Measurements from ENCODE around the gene SMKR1. TPM values are rescaled to one million over a fixed set of nuclear protein-coding genes. Genes with fewer than 3 reads are reported as not detected.

SMKR1 gene
- total RNA-seq, 4 donors from 2014 or later, result not detected

DNA sequence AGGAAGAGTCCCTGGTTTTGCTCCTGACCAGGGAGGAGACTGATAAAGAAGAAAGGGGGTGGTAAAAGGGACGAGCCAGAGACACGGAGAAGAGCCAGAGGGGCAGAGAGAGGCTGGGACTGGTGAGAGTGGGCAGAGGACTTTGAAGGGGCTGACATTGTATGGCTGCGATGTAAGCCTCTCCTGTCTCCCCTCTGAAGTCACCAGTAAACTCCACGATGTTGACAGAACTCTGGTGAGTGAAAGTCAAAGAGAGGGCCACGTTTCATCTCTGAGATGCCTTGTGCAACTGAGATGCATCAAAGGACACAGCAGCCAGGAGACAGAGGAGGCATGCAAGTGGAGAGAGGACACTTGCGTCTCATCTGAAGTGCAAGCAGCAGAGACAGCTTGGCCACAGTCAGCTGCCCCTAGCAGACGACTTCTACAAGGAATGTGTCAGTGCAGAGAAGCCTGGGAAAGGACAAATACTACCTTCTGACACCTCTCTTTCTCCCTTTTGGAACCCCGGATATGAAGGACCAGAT, 54.3 kb downstream of the SMKR1 start:
- H3K9me3 ChIP-seq, result no peaks in the 10 kb centered on the region
- H3K27ac ChIP-seq, result no peak overlapping the region
- no peak overlapping the region for H3K4me3 ChIP-seq
- in situ Hi-C loops (cut with MboI; ENCODE audit: low sequenced_read_pairs in 4 of 4) (no loop called here), intact Hi-C loops (cut with DNase I; ENCODE audit: low total_unique reads) (no loop called here)
- no peak for TF ChIP-seq POLR2A (IDR thresholded peaks at IDR 0.05)
- TF ChIP-seq, protein P1, sequence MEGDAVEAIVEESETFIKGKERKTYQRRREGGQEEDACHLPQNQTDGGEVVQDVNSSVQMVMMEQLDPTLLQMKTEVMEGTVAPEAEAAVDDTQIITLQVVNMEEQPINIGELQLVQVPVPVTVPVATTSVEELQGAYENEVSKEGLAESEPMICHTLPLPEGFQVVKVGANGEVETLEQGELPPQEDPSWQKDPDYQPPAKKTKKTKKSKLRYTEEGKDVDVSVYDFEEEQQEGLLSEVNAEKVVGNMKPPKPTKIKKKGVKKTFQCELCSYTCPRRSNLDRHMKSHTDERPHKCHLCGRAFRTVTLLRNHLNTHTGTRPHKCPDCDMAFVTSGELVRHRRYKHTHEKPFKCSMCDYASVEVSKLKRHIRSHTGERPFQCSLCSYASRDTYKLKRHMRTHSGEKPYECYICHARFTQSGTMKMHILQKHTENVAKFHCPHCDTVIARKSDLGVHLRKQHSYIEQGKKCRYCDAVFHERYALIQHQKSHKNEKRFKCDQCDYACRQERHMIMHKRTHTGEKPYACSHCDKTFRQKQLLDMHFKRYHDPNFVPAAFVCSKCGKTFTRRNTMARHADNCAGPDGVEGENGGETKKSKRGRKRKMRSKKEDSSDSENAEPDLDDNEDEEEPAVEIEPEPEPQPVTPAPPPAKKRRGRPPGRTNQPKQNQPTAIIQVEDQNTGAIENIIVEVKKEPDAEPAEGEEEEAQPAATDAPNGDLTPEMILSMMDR (IDR thresholded peaks at IDR 0.05 in 4 of 5, conservative IDR thresholded peaks at IDR 0.05 in 1 of 5), result no peak
- peaks cover 0 to 4% (median 0%) of the 10 kb centered on the region in 3 donors for H3K27me3 ChIP-seq
- no peaks in the 10 kb centered on the region for H3K36me3 ChIP-seq
- DNase-seq (no peak), ATAC-seq (no peak)
- no peaks in the 10 kb centered on the region for H3K4me1 ChIP-seq

GRCh38 chr7:129557686-129558481, 55.6 kb downstream of the SMKR1 start:
- in situ Hi-C loops (cut with MboI; ENCODE audit: low sequenced_read_pairs in 4 of 4), result no loop called here
- Histone ChIP-seq H3K9me3 (no peaks in the 10 kb centered on the region), H3K27me3 (peaks cover 0 to 4% (median 0%) of the 10 kb centered on the region in 3 donors), H3K4me1 (no peaks in the 10 kb centered on the region), H3K27ac (no peak overlapping the region), H3K4me3 (no peak overlapping the region), H3K36me3 (no peaks in the 10 kb centered on the region)
- no peak for DNase-seq
- intact Hi-C loops (cut with DNase I; ENCODE audit: low total_unique reads), result no loop called here
- no peak for TF ChIP-seq POLR2A (IDR thresholded peaks at IDR 0.05)
- TF ChIP-seq, protein P1 (IDR thresholded peaks at IDR 0.05 in 4 of 5, conservative IDR thresholded peaks at IDR 0.05 in 1 of 5), result no peak
- no peak for ATAC-seq

GRCh38 chr7:129559564-129559963, 57.2 kb downstream of the SMKR1 start:
- in situ Hi-C loops (cut with MboI; ENCODE audit: low sequenced_read_pairs in 4 of 4), result no loop called here
- intact Hi-C loops (cut with DNase I; ENCODE audit: low total_unique reads), result no loop called here

GRCh38 chr7:129560831-129561230, 58.5 kb downstream of the SMKR1 start:
- Histone ChIP-seq H3K27ac (no peak overlapping the region), H3K36me3 (no peaks in the 10 kb centered on the region), H3K27me3 (no peaks in the 10 kb centered on the region), H3K9me3 (no peaks in the 10 kb centered on the region), H3K4me1 (no peaks in the 10 kb centered on the region), H3K4me3 (no peak overlapping the region)
- intact Hi-C loops (cut with DNase I; ENCODE audit: low total_unique reads), result no loop called here
- ATAC-seq (no peak), DNase-seq (no peak)
- in situ Hi-C loops (cut with MboI; ENCODE audit: low sequenced_read_pairs in 4 of 4), result no loop called here
- TF ChIP-seq POLR2A (IDR thresholded peaks at IDR 0.05), result no peak
- TF ChIP-seq, protein P1 (IDR thresholded peaks at IDR 0.05 in 4 of 5, conservative IDR thresholded peaks at IDR 0.05 in 1 of 5), result no peak

More at GRCh38 chr7:129559564-129559963, 57.2 kb downstream of the SMKR1 start:
- DNase-seq (no peak), ATAC-seq (no peak)
- no peaks in the 10 kb centered on the region for H3K36me3 ChIP-seq
- H3K4me3 ChIP-seq, result no peak overlapping the region
- H3K9me3 ChIP-seq, result no peaks in the 10 kb centered on the region
- TF ChIP-seq, protein P1 (IDR thresholded peaks at IDR 0.05 in 4 of 5, conservative IDR thresholded peaks at IDR 0.05 in 1 of 5), result no peak
- TF ChIP-seq POLR2A (IDR thresholded peaks at IDR 0.05), result no peak
- no peak overlapping the region for H3K27ac ChIP-seq
- H3K27me3 ChIP-seq, result peaks cover 0 to 4% (median 0%) of the 10 kb centered on the region in 3 donors
- no peaks in the 10 kb centered on the region for H3K4me1 ChIP-seq
